Stimulated activated naive CD8-positive, alpha-beta T cell treated with anti-CD3 and anti-CD28 coated beads, Interleukin-15, amount 100 ng/mL, for 72 hours (primary cell): ENCODE measurements around the gene SRSF1.

Source experiments
- ATAC-seq: fragments of 150-1000 bp; cut with Tn5 transposase; 2 replicates; pipeline ENCODE4 v1.10.0; 2021; ENCODE audit warnings: mild to moderate bottlenecking, moderate library complexity
- DNase-seq, 2 donors: peaks; one replicate each; pipeline ENCODE4 v3.0.0; 2021 to 2022
- H3K27ac Mint-ChIP-seq, 2 donors: one replicate each; pipeline ENCODE4 v1.8.0; 2022; ENCODE audit warnings: mild to moderate bottlenecking in 2 of 2, mixed read lengths in 2 of 2, moderate library complexity in 2 of 2
- H3K27me3 Mint-ChIP-seq: one replicate; pipeline ENCODE4 v1.8.0; 2022; ENCODE audit warnings: mixed read lengths
- H3K4me1 Mint-ChIP-seq: one replicate; pipeline ENCODE4 v1.8.0; 2022; ENCODE audit warnings: mild to moderate bottlenecking, mixed read lengths
- H3K4me3 Mint-ChIP-seq, 2 donors: one replicate each; pipeline ENCODE4 v1.8.0; 2022; ENCODE audit warnings: mild to moderate bottlenecking in 2 of 2, mixed read lengths in 2 of 2, moderate library complexity in 1 of 2
- H3K9me3 Mint-ChIP-seq, 2 donors: one replicate each; pipeline ENCODE4 v1.8.0; 2022; ENCODE audit warnings: mixed read lengths in 2 of 2

SRSF1 gene

DNA sequence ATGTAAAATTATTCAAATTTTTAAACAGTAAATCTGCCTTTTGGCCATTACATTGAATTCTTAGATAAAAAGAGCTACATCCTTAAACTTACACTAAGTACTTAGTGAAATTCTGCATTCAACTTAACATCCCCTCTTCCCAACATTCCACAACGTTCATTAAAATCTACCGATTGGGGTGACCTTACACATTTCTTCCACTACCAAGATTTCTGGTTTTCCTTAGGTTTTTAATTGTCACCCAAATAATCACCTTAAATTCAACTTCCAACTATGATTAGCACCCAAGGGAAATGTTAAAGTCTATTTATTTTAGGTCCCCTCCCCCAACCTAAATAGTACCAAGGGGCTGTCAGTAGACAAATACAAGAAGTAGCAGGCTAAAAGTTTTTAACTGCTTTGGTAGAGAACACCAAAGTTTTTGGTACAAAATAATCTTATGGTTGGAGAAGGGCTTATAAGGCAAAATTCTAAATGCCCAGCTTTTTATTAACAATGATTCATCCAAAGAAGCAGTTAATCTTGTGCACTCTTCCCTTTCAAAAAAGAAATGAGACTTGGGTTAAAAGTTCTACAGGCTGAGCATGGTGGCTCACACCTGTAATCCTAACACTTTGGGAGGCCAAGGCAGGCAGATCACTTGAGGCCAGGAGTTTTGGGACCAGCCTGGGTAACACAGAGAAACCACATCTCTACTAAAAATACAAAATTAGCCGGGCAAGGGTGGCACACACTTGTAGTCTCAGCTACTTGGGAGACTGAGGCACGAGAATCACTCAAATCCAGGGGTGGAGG lies 4.7 kb downstream of the SRSF1 start:
- no peaks in the 10 kb centered on the region for H3K27me3 Mint-ChIP-seq
- H3K27ac Mint-ChIP-seq = peak overlapping the region in 1 of 2 donors; percentile 62
- no peaks in the 10 kb centered on the region for H3K9me3 Mint-ChIP-seq
- peaks cover 76% of the 10 kb centered on the region for H3K4me1 Mint-ChIP-seq
- no peak for DNase-seq
- peak overlapping the region; percentile 89 to 100 for H3K4me3 Mint-ChIP-seq
- ATAC-seq = no peak

- Mint-ChIP-seq H3K4me3 (peak overlapping the region in 1 of 2 donors; percentile 42), H3K27me3 (no peaks in the 10 kb centered on the region), H3K9me3 (no peaks in the 10 kb centered on the region), H3K4me1 (peaks cover 83% of the 10 kb centered on the region), H3K27ac (peak overlapping the region in 1 of 2 donors; percentile 8)
- ATAC-seq (no peak), DNase-seq (no peak)
These were observed 5.5 kb downstream of the SRSF1 start for GRCh38 chr17:58001461-58002124.

DNA sequence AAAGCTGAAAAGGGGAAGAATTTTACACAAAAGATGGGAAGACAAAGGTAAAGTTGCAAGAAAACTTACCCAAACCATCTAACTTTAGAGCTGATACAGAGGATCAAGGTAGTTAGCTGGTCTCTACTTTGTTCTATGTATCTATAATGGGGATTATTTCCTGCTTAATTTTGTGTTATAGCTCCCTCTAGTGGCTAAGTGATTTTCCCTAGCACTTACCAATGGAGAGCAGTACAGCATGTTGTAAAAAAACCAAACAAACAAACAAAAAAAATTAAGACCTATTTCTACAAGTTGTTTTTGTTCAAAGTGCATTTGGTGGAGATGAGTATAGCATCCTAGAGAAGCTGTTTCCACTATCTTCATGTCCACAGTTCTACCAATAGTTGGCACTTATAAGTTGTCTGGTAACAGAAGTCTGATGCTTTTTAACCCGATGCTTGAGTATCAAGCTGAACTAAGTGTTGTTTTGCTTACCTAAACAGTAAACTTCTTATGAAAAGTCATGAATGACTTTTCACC lies 7.5 kb downstream of the SRSF1 start:
- Mint-ChIP-seq H3K4me3 (no peak overlapping the region), H3K9me3 (no peaks in the 10 kb centered on the region), H3K27me3 (no peaks in the 10 kb centered on the region), H3K4me1 (peaks cover 90% of the 10 kb centered on the region), H3K27ac (no peak overlapping the region)
- no peak for DNase-seq
- ATAC-seq = peak; percentile 83

DNA sequence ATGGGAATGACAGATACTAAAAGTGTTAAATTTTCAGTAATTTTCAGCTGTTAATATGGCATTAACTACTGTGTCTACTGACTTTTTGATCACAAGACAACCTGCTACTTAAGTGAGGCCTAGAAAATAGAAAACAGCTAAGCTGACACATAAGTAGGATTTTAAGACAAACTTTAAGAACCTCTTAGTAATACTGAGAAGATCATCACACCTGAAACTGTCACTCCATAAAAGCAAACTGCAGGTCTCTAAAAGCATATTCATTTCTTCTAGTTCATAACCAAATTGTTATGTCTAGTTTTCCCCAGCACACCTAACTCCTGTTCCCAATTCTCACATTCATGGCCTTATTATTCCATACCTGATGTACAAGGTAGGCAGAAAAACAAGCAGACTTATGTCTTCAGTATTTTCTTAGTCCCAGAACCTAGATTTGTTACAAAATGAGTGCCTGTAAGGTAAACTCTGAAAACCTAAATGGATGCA lies 8.0 kb downstream of the SRSF1 start:
- no peaks in the 10 kb centered on the region for H3K9me3 Mint-ChIP-seq
- no peaks in the 10 kb centered on the region for H3K27me3 Mint-ChIP-seq
- ATAC-seq (no peak), DNase-seq (no peak)
- H3K4me1 Mint-ChIP-seq = peaks cover 90% of the 10 kb centered on the region
- H3K27ac Mint-ChIP-seq = no peak overlapping the region
- no peak overlapping the region for H3K4me3 Mint-ChIP-seq

GRCh38 chr17:57997085-57997809 lies 9.8 kb downstream of the SRSF1 start:
- H3K4me3 Mint-ChIP-seq = no peak overlapping the region
- no peak overlapping the region for H3K27ac Mint-ChIP-seq
- peaks cover 85% of the 10 kb centered on the region for H3K4me1 Mint-ChIP-seq
- ATAC-seq (no peak), DNase-seq (no peak)
- no peaks in the 10 kb centered on the region for H3K9me3 Mint-ChIP-seq
- no peaks in the 10 kb centered on the region for H3K27me3 Mint-ChIP-seq

- no peaks in the 10 kb centered on the region for H3K9me3 Mint-ChIP-seq
- peak overlapping the region; percentile 21 to 22 for H3K4me3 Mint-ChIP-seq
- H3K4me1 Mint-ChIP-seq = peaks cover 75% of the 10 kb centered on the region
- peak overlapping the region; percentile 2 to 4 for H3K27ac Mint-ChIP-seq
- DNase-seq = peak; percentile 35 to 61
- peak; percentile 90 for ATAC-seq
- H3K27me3 Mint-ChIP-seq = no peaks in the 10 kb centered on the region
These were observed 11.7 kb downstream of the SRSF1 start for GRCh38 chr17:57995076-57995956.

GRCh38 chr17:57994436-57994835 lies 12.6 kb downstream of the SRSF1 start:
- no peaks in the 10 kb centered on the region for H3K9me3 Mint-ChIP-seq
- peaks cover 74% of the 10 kb centered on the region for H3K4me1 Mint-ChIP-seq
- no peak overlapping the region for H3K27ac Mint-ChIP-seq
- ATAC-seq (no peak), DNase-seq (no peak)
- no peak overlapping the region for H3K4me3 Mint-ChIP-seq
- H3K27me3 Mint-ChIP-seq = no peaks in the 10 kb centered on the region

DNA sequence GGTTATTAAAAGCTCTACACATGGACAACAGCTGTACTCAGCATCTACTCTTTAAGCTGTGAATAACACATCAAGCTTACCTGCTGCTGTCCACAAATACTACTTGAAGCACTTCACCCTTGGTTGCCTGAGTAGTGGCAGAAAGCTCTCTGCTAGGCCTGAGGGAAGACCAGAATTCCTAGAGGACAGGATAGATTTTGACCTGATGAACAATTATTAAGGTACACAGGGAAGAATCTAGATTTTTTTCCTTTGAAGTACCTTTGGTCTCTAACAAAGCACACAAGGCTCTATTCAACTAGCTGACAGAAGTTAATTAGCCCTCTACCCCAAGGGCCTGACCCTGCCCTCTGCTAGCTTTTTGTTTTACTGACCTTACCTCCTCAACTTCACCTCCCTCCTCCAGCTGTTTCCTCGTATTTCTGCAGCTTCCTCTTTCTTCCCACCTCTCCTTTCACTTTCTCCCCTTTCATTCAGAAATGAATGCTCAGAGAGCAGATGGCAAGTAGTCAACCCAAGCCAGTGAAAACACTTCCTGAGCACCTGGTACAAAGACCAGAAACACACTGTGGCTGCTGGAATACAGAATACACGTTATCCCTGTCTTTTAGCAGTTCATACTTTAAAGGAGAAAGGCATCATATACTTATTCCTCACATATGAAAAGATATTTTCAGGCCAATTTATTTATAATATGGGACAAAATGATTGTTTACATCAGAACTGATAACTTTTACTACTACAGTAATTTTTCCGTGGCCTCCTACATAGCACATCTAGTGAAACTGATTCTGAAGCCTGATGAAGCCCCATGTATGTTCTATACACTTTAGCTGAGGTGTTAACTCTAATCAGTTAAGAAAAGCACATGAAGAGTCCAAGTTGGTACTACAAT lies 13.3 kb downstream of the SRSF1 start:
- DNase-seq (no peak), ATAC-seq (no peak)
- Mint-ChIP-seq H3K27me3 (no peaks in the 10 kb centered on the region), H3K4me3 (no peak overlapping the region), H3K4me1 (peaks cover 74% of the 10 kb centered on the region), H3K9me3 (no peaks in the 10 kb centered on the region), H3K27ac (no peak overlapping the region)

DNA sequence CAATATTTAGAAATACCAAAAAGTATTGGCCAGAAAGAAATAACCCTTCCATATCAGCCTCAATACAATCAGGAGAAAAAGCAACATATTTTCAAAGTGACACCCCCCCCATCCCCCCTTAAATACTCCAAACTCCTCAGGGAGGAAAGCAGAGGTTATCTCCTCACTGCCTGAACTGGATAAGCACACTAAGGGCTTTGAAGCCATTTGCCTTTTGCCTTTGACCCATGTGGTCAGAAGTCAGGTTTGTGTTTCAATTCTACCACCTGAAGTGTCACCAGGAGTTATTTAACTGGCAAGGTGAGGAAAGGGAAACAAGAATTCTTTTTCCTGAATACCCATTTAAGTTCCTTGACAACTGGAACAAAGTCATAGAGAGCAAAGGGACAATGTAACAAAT lies 15.5 kb downstream of the SRSF1 start:
- H3K27ac Mint-ChIP-seq = no peak overlapping the region
- peaks cover 63% of the 10 kb centered on the region for H3K4me1 Mint-ChIP-seq
- ATAC-seq = no peak

DNA sequence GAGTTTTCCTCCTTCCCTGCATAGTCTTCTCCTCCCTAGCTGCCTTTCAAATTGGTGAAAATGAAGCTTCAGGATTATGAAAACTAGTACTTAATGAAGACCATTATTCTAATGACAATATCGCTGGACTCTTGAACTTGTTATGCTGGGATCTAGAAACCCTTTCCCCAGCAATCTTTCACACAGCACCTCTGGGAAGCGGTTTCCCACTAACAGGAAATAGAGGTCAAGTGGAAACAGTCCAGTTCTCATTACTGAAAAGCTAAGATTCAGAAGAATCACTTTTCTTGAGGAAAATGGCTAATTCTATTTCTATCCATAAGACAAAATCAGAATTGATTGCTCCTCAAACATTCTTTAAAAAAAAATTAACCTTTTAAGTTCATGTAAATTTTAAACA lies 17.0 kb downstream of the SRSF1 start:
- no peak overlapping the region for H3K4me3 Mint-ChIP-seq
- no peak for ATAC-seq
- no peaks in the 10 kb centered on the region for H3K27me3 Mint-ChIP-seq
- peaks cover 63% of the 10 kb centered on the region for H3K4me1 Mint-ChIP-seq
- peak overlapping the region in 1 of 2 donors; percentile 7 for H3K27ac Mint-ChIP-seq
- no peaks in the 10 kb centered on the region for H3K9me3 Mint-ChIP-seq
- no peak for DNase-seq

More for the DNA sequence above, 15.5 kb downstream of the SRSF1 start:
- Mint-ChIP-seq H3K9me3 (no peaks in the 10 kb centered on the region), H3K27me3 (no peaks in the 10 kb centered on the region), H3K4me3 (no peak overlapping the region)
- no peak for DNase-seq

DNA sequence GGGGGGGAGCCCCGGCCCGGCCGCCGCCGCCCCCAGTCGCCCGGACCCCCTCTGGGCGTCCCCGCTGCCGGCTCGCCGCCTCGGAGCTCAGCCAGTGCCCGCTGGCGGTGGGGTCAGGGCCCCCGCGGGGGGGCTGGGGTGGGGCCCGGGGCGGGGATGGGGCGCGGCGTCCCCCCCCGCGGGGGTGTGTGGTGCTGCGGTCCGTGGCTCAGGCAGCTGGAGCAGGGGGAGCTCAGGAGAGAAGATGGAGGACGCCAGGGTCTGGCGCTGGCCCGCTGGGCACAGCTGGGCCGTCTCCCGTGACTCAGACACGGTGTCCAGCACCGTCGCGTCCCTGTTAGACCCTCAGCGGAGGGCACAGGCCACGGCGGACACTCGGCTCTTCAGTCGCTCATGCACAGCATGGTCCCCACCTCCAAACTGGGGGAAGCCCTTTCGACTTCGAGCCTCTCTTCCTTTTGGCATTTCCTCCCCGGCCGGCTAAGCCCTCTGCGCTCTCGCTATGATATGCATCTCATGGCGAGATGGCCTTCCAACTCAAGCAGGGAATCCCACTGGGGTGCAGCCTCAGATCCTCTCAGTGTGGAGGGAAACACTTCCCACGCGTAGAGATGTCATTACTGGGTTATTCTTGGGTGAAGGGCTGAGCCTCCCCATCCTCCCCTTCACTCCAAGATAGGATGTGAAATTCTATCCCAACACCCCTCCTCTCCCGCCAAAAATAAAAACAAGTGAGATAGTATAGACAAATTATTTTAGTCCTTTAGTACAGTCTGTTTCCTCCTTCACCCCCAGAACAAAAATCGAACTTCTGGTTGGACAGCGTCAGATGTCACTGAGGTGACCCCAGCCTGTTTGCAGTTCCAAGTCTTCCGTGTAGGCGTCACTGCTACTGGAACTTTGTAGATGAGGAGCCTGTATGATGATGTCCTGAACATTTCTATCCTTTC lies 18.5 kb downstream of the SRSF1 start:
- no peaks in the 10 kb centered on the region for H3K27me3 Mint-ChIP-seq
- H3K27ac Mint-ChIP-seq = peak overlapping the region; percentile 97 to 99
- DNase-seq (peak; percentile 74 to 75), ATAC-seq (peak; percentile 82)
- peak overlapping the region; percentile 92 for H3K4me3 Mint-ChIP-seq
- no peaks in the 10 kb centered on the region for H3K9me3 Mint-ChIP-seq
- peaks cover 63% of the 10 kb centered on the region for H3K4me1 Mint-ChIP-seq

DNA sequence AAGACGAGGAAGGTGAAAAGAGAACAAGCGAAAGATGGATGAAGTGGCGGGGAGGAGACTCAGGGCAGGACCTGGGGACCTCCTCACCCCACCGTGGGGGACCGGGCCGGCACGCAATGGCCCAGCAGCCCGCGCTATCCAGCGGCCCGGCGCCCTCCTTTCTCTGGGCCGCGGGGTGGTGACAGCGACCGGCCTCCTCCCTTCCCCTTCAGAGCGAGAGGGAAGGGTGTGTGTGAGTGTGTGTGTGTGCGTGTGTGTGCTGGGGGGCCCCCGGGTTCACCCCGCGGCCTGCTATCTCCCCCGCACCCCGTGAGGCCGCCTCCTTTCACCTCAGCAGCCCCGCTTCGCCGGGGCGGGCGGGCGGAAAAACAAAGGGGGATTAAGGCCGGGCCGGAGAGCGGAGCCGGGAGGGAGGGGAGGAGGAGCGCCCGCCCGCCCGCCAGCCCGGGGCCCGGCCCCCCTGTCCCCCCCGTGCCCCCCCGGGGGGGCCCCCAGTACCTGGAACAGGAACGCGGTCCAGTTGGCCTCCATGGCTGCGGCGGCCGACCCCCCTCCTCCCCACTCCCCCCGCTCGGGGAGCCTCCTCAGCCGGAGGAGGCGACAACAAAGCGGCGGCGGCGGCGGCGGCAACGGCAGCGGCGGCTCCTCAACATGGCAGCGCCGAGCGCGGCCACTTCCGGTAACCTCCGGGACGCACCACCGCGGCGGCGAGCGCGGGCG lies 19.3 kb downstream of the SRSF1 start, which contains the start of gene VEZF1:
VEZF1 (minus strand) TSS at position 674 of the 720 bp plus-strand sequence; CDS start at position 531, 143 bp downstream.
- H3K4me3 Mint-ChIP-seq = peak within 1 kb of the TSS; percentile 92 to 95
- peak; percentile 81 to 82 for DNase-seq

More for the DNA sequence above, 19.3 kb downstream of the SRSF1 start, which contains the start of gene VEZF1:
- Mint-ChIP-seq H3K27me3 (no peaks in the 10 kb centered on the region), H3K27ac (peak within 1 kb of the TSS; percentile 97 to 99), H3K4me1 (peaks cover 68% of the 10 kb centered on the region), H3K9me3 (no peaks in the 10 kb centered on the region)
- peak; percentile 76 for ATAC-seq
